ENCODE measurements around the gene YWHAQ.
A peak's percentile ranks its signal among the peaks of the same experiment; 100 is the strongest.
"Not testable (repeated sequence)": the region's sequence is repeated elsewhere in the genome, so short reads cannot be mapped to it uniquely, and the experiment has no call there.

The YWHAQ gene

GRCh38 chr2:9631878-9632700 lies 1.3 kb upstream of the YWHAQ start:
- no peak for DNase-seq

DNA sequence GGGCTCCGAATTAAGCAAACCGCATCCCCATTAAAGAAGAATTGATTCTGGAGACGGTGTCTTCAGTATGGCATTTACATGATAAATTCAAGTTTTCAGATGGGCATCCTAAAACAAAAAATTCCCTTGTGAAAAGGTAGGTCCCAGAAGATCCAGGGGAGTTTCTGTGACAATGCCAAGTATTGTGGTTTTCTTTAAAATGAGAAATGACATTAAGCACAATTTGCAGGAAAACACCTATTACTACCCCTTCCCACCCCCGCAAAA lies 689 bp upstream of the YWHAQ start:
- no peak for DNase-seq

DNA sequence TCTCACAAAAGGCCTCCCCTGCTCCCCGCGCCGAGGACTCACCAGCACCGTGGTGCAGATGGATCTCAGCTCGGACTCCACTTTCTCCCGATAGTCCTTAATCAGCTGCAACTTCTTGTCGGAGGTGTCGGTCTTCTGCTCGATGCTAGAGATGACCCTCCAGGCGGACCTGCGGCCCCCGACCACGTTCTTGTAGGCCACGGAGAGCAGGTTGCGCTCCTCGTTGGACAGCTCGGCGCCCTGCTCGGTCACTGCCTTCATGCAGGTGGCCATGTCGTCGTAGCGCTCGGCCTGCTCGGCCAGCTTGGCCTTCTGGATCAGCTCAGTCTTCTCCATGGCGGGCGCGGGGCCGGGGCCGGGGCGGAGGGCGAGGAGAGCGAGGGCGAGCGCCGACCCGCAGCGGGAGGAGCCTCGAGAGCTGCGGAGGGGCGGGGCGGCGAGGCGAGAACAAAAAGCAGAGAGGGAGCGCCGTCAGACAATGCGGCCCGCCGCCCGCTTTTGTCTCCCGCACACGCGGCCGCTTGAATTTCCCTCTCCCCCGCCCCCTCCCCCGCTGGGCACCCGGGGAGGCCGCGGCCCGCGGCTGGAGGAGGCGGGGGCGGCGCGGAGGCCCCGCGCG lies 571 bp downstream of the YWHAQ start:
- peak; percentile 76 to 80 for DNase-seq

DNA sequence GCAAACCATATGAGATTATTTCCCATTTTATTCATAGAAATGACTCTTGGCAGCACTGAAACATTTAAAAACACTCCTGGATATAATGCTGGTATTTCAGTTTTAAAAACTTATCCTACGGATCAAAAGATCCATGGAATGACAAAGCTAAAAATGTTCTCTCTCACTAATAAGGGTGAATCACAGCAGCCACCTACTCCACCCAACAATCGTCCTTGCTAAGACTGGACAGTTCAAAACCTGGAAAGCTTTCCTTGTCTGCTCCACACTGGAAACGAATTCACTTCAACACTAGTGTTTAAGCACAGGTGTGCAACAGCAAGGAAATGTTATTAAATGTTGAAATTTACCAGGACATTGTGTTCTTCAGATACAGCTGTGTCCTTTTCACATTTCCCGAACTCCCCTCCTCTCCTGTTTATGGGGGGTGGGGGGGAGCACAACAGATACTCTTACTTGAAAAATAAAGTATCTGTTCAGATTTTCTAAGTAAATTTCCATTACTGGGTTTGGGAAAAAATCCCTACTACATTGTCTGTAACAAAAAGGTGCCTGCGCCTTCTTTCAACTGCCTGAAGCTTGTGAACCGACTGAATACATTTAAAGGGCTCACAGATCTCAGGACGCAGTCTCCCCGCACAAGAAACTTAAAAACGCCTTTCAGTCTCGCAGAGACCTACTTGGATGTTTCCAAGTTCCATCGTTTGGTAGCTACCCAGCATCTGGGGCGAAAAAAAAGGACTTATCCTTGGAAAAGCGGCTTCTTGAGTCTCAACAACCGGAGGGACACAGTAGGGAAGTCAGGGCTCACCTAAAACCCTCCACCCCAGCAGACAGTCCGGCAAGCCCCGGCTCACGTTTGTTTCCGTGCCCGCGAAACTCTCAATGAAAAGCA lies 1.3 kb downstream of the YWHAQ start:
- peak in 1 of 2 donors; percentile 31 for DNase-seq

GRCh38 chr2:9627310-9627709 lies 3.5 kb downstream of the YWHAQ start:
- peak in 1 of 2 donors; percentile 49 for DNase-seq

GRCh38 chr2:9623151-9623550 lies 7.6 kb downstream of the YWHAQ start:
- no peak for DNase-seq

GRCh38 chr2:9621655-9622054 lies 9.1 kb downstream of the YWHAQ start:
- not testable (repeated sequence) for DNase-seq

DNA sequence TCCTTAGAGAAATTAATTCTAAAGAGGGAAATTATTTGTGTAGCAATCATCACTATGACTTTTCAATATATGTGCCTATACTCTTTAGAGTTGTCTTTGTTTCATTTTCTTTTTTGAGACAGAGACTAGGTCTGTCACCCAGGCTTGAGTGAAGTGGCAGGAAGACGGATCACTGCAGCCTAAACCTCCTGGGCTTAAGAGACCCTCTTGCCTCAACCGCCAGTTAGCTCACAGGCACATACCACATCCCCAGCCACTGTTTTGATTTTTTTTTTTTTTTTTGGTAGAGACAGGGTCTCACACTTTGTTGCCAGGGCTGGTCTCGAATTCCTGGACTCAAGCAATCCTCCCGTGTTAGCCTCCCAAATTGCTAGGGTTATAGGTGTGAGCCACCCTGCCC lies 12.4 kb downstream of the YWHAQ start:
- peak; percentile 46 to 68 for DNase-seq

DNA sequence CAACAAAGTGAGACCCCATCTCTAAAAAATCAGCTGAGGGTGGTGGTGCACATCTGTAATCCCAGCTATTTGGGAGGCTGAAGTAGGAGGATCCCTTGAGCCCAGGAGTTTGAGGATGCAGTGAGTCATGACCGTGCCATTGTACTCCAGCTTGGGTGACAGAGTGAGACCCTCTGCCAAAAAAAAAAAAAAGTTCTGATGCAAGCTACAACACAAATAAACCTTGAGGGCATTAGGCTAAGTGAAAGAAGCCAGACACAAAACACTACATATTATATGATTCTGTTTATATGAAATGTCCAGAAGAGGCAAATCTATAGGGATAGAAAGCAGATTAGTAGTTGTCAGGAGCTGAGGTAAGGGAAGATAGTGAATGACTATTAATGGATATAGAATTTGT lies 13.0 kb downstream of the YWHAQ start:
- no peak for DNase-seq

GRCh38 chr2:9617296-9617695 lies 13.5 kb downstream of the YWHAQ start:
- DNase-seq: no peak

GRCh38 chr2:9614562-9614961 lies 16.2 kb downstream of the YWHAQ start:
- no peak for DNase-seq

DNA sequence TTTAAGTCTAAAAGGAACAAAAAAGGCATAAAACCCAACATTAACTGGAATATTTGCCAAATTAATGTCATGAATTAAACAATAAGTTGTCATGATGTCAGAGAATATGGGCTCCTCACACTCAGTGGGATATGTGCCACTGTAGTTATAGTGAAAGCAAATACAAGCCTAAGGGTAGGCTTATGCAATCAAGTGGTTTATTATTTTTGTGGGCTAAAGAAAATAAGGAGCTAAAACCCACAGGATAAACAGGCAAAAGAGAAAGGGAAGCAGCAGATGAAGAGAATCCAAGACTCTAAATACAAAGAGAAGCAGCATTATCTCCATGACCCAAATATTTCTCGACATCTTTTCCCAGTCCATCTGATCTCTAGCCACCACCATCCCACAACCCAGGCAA lies 17.5 kb downstream of the YWHAQ start:
- no peak for DNase-seq

- not testable (repeated sequence) for DNase-seq
Measured at GRCh38 chr2:9611549-9611912, 19.3 kb downstream of the YWHAQ start.

GRCh38 chr2:9610781-9611548 lies 19.8 kb downstream of the YWHAQ start:
- no peak for DNase-seq

- DNase-seq: not testable (repeated sequence)
Measured at GRCh38 chr2:9608491-9608890, 22.3 kb downstream of the YWHAQ start.

DNA sequence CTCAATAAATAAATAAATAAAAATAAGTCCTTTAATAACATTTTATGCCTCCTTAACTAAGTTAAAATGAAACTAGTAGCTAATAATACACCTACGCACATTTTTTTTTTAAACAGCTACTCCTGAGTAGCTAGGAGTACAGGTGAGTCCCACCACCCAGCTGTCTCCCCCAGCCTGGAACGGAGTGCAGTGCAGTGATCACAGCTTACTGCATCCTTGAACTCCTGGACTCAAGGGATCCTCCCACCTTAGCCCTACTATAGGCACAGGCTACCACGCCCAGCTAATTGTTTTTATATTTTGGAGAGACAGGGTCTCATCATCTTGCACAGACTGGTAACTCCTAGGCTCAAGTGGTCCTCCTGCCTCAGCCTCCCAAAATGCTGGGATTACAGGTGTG lies 28.4 kb downstream of the YWHAQ start:
- DNase-seq: no peak

- DNase-seq: no peak
Measured at GRCh38 chr2:9601397-9601796, 29.4 kb downstream of the YWHAQ start.

- no peak for DNase-seq
Measured at GRCh38 chr2:9599430-9599829, 31.4 kb downstream of the YWHAQ start.

GRCh38 chr2:9596621-9597311 lies 34.0 kb downstream of the YWHAQ start:
- DNase-seq: peak in 1 of 2 donors; percentile 30

GRCh38 chr2:9595746-9596145 lies 35.1 kb downstream of the YWHAQ start:
- no peak for DNase-seq

- DNase-seq: not testable (repeated sequence)
Measured at GRCh38 chr2:9595256-9595655, 35.5 kb downstream of the YWHAQ start.

- DNase-seq: peak in 1 of 2 donors; percentile 28
Measured at GRCh38 chr2:9594366-9595054, 36.3 kb downstream of the YWHAQ start.

All from CD4-positive, alpha-beta T cell treated with Interleukin-4 for 1 hour (primary cell).